Testis (tissue), 2 donors: Measurements from ENCODE around the gene CCDC178.

ENCODE experiments used
- CTCF ChIP-seq, 3 experiments: fragments of 450-650 bp in 2 of 3; fragments of 200-600 bp in 1 of 3; sonication (generic) in 1 of 3; IDR thresholded peaks; one replicate each; pipeline ENCODE4 v1.5.1; 2016 to 2019; ENCODE audit warnings: antibody characterized with exemption in 3 of 3, mild to moderate bottlenecking in 2 of 3, moderate library complexity in 1 of 3
- POLR2A ChIP-seq: fragments of 450-650 bp; IDR thresholded peaks from one replicate; pipeline ENCODE4 v1.6.1; 2017; ENCODE audit warnings: antibody characterized with exemption, mild to moderate bottlenecking, moderate library complexity

GRCh38 chr18:32966141-32966540, 474.4 kb downstream of the CCDC178 start:
- TF ChIP-seq POLR2A = no peak
- no peak for TF ChIP-seq CTCF (IDR thresholded peaks at IDR 0.05)
